B cell (primary cell): Measurements from ENCODE around the gene TUBA3D.
"Not testable (repeated sequence)": the region's sequence is repeated elsewhere in the genome, so short reads cannot be mapped to it uniquely, and the experiment has no call there.

Experiments used
- CTCF ChIP-seq: fragments of 200-600 bp; IDR thresholded peaks from one replicate; pipeline ENCODE4 v1.8.0; 2022; ENCODE audit warnings: antibody characterized with exemption, mild to moderate bottlenecking
- EZH2 ChIP-seq: IDR thresholded peaks from 2 replicates; pipeline ENCODE4 v1.6.1; 2012; ENCODE audit warnings: borderline replicate concordance, low read depth, mild to moderate bottlenecking, moderate library complexity, low read length; ENCODE audit not compliant: insufficient read depth, poor library complexity, severe bottlenecking

- TF ChIP-seq CTCF, EZH2: not testable (repeated sequence)
Observed at GRCh38 chr2:131480351-131480750, 4.4 kb downstream of the TUBA3D start.
